Caco-2 (cell line): Measurements from ENCODE around the gene ESD. TPM values are rescaled to one million over a fixed set of nuclear protein-coding genes. Genes with fewer than 3 reads are reported as not detected.
A peak's percentile ranks its signal among the peaks of the same experiment; 100 is the strongest.

ENCODE experiments used
- BruUV-seq: library from RNA; stranded (reverse); fragments of 400-500 nt; replicated peaks from 2 replicates; lab custom pipeline; 2021; lab: Mats Ljungman, UMichigan
- CTCF ChIA-PET: fragments of 300-600 bp; sonication (Branson Sonifier 250); formaldehyde crosslinking; loops from one replicate; lab custom pipeline; 2022; ENCODE audit warnings: antibody characterized with exemption; lab: Charles Lee
- POLR2A ChIA-PET: fragments of 300-600 bp; sonication (Branson Sonifier 250); formaldehyde crosslinking; loops from one replicate; lab custom pipeline; 2022; ENCODE audit warnings: antibody characterized with exemption; lab: Charles Lee
- DNase-seq, 2 experiments: peaks; one replicate each; pipeline versions ENCODE4 v3.0.0 to v3.0.0-alpha.2; 2020 to 2022
- H3K27me3 ChIP-seq: replicated peaks from 2 replicates; pipeline ENCODE4 v1.6.0; 2011; ENCODE audit warnings: low read length; ENCODE audit not compliant: control insufficient read depth, insufficient read depth
- H3K36me3 ChIP-seq: 2 replicates; pipeline ENCODE4 v1.5.1; 2011; ENCODE audit warnings: low read length; ENCODE audit not compliant: control insufficient read depth, insufficient read depth
- H3K4me1 ChIP-seq: fragments of 250-450 bp; sonication (Bioruptor Pico); 2 replicates; pipeline ENCODE4 v1.5.1; 2020; ENCODE audit warnings: mild to moderate bottlenecking
- H3K4me3 ChIP-seq: 2 replicates; pipeline ENCODE4 v1.5.1; 2011; ENCODE audit warnings: low read depth, mild to moderate bottlenecking, control low read depth, low read length
- H3K9me3 ChIP-seq: fragments of 250-450 bp; sonication (Bioruptor Pico); 2 replicates; pipeline ENCODE4 v1.5.1; 2020; ENCODE audit warnings: mild to moderate bottlenecking, moderate library complexity
- H3K27ac Mint-ChIP-seq: one replicate; pipeline ENCODE4 v1.8.0; 2022; ENCODE audit warnings: mixed read lengths; ENCODE audit not compliant: unreplicated experiment
- H3K27me3 Mint-ChIP-seq: one replicate; pipeline ENCODE4 v1.8.0; 2022; ENCODE audit warnings: mixed read lengths; ENCODE audit not compliant: insufficient read depth, unreplicated experiment
- H3K36me3 Mint-ChIP-seq: one replicate; pipeline ENCODE4 v1.8.0; 2022; ENCODE audit warnings: mild to moderate bottlenecking, mixed read lengths; ENCODE audit not compliant: insufficient read depth, unreplicated experiment
- H3K4me1 Mint-ChIP-seq: one replicate; pipeline ENCODE4 v1.8.0; 2022; ENCODE audit warnings: low read depth, mixed read lengths; ENCODE audit not compliant: unreplicated experiment
- H3K4me3 Mint-ChIP-seq: one replicate; pipeline ENCODE4 v1.8.0; 2022; ENCODE audit warnings: mild to moderate bottlenecking, moderate library complexity, mixed read lengths; ENCODE audit not compliant: unreplicated experiment
- H3K9me3 Mint-ChIP-seq: one replicate; pipeline ENCODE4 v1.8.0; 2022; ENCODE audit warnings: mixed read lengths; ENCODE audit not compliant: unreplicated experiment
- CTCF ChIP-seq, 2 experiments: fragments of 200-600 bp in 1 of 2; IDR thresholded peaks; 1 replicate in 1 of 2; 2 replicates in 1 of 2; pipeline versions ENCODE4 v1.5.1 to v1.8.0; 2011 to 2022; ENCODE audit warnings: antibody characterized with exemption in 1 of 2, control low read depth in 1 of 2, inconsistent platforms in 1 of 2, low read depth in 1 of 2, low read length in 1 of 2, mild to moderate bottlenecking in 1 of 2, moderate library complexity in 1 of 2; ENCODE audit not compliant: insufficient read depth in 1 of 2, severe bottlenecking in 1 of 2, unreplicated experiment in 1 of 2
- intact Hi-C: fragments of 100-400 bp; cut with micrococcal nuclease; formaldehyde crosslinking; loops from one replicate; pipeline ENCODE4 v1.10.0; 2022; ENCODE audit not compliant: unreplicated experiment
- total RNA-seq: library from RNA; stranded (reverse); gene quantifications from 2 replicates; pipeline ENCODE4 v1.2.3, GENCODE V29; 2022

Gene ESD
- total RNA-seq, 1 experiment from 2014 or later = 119 TPM

- no peak overlapping the region for H3K4me3 Mint-ChIP-seq
- Histone ChIP-seq H3K36me3 (no peaks in the 10 kb centered on the region; the same call in none of the 2 replicates), H3K4me1 (peaks cover 12% of the 10 kb centered on the region), H3K27me3 (no peaks in the 10 kb centered on the region), H3K4me3 (no peak overlapping the region), H3K9me3 (no peaks in the 10 kb centered on the region)
- intact Hi-C loops = no loop called here
- H3K27me3 Mint-ChIP-seq = no peaks in the 10 kb centered on the region
- POLR2A ChIA-PET = no interaction called here
- BruUV-seq = no TSS peak
- H3K36me3 Mint-ChIP-seq = peaks cover 88% of the 10 kb centered on the region
- H3K4me1 Mint-ChIP-seq = peaks cover 6% of the 10 kb centered on the region
- CTCF ChIA-PET = interaction anchor here (0.6 kb wide), 1 partner anchor 35 kb away, joined by 8 read pairs; no protein-coding TSS in a partner anchor
- peak in 1 of 2 experiments; percentile 35 for DNase-seq
- no peaks in the 10 kb centered on the region for H3K9me3 Mint-ChIP-seq
- no peak for TF ChIP-seq CTCF (IDR thresholded peaks at IDR 0.05; ENCODE audit: insufficient read depth in 1 of 2, low read depth in 1 of 2, low read length in 1 of 2, severe bottlenecking in 1 of 2, unreplicated experiment in 1 of 2)
- no peak overlapping the region for H3K27ac Mint-ChIP-seq
Observed at GRCh38 chr13:46728777-46729176, 68.2 kb downstream of the ESD start.

DNA sequence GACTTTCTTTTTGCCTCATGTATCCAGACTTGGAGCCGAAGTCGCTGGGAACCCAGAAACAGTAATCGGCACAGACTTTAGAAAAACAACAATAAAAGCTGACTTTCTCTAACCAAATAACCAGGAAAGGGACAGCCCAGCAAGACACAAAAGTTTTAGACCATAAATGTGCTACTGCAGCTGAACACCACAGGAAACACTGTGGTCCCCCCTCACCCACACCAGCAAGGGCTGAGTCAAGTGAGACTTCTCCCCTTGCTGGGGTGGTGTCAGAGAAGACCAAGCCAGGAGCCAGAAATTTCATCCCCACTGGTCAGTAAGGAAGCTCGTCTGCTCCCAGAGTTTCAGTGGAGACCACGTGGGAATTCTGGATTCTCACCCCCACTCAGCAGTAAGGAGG lies 70.6 kb downstream of the ESD start:
- H3K9me3 ChIP-seq = no peaks in the 10 kb centered on the region
- BruUV-seq = no TSS peak
- H3K27me3 ChIP-seq = no peaks in the 10 kb centered on the region
- ChIA-PET CTCF (no interaction called here), POLR2A (no interaction called here)
- Mint-ChIP-seq H3K4me3 (no peak overlapping the region), H3K4me1 (no peaks in the 10 kb centered on the region), H3K27ac (no peak overlapping the region), H3K36me3 (peaks cover 92% of the 10 kb centered on the region), H3K9me3 (no peaks in the 10 kb centered on the region), H3K27me3 (no peaks in the 10 kb centered on the region)
- no peak for TF ChIP-seq CTCF (IDR thresholded peaks at IDR 0.05; ENCODE audit: insufficient read depth in 1 of 2, low read depth in 1 of 2, low read length in 1 of 2, severe bottlenecking in 1 of 2, unreplicated experiment in 1 of 2)
- no peak overlapping the region for H3K4me3 ChIP-seq
- no peaks in the 10 kb centered on the region; the same call in none of the 2 replicates for H3K36me3 ChIP-seq
- intact Hi-C loops = no loop called here
- H3K4me1 ChIP-seq = peaks cover 3% of the 10 kb centered on the region; the same call in 1 of the 2 replicates
- no peak for DNase-seq

Other genes starting within 250 kb of the ESD start
- 27.0 and 30.7 TPM in 2 replicates for gene LRCH1, start 244.0 kb downstream of the ESD start, total RNA-seq
- not detected in 2 replicates for gene HTR2A, start 99.9 kb upstream of the ESD start, total RNA-seq